ENCODE measurements around the gene CSNK2A1.

The CSNK2A1 gene

GRCh38 chr20:563187-563586, 19.6 kb upstream of the CSNK2A1 start:
- DNase-seq (ENCODE audit: low spot score) = no peak
- TF ChIP-seq, protein P1, sequence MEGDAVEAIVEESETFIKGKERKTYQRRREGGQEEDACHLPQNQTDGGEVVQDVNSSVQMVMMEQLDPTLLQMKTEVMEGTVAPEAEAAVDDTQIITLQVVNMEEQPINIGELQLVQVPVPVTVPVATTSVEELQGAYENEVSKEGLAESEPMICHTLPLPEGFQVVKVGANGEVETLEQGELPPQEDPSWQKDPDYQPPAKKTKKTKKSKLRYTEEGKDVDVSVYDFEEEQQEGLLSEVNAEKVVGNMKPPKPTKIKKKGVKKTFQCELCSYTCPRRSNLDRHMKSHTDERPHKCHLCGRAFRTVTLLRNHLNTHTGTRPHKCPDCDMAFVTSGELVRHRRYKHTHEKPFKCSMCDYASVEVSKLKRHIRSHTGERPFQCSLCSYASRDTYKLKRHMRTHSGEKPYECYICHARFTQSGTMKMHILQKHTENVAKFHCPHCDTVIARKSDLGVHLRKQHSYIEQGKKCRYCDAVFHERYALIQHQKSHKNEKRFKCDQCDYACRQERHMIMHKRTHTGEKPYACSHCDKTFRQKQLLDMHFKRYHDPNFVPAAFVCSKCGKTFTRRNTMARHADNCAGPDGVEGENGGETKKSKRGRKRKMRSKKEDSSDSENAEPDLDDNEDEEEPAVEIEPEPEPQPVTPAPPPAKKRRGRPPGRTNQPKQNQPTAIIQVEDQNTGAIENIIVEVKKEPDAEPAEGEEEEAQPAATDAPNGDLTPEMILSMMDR (IDR thresholded peaks at IDR 0.05; ENCODE audit: extremely low read depth, missing control alignments) = no peak

DNA sequence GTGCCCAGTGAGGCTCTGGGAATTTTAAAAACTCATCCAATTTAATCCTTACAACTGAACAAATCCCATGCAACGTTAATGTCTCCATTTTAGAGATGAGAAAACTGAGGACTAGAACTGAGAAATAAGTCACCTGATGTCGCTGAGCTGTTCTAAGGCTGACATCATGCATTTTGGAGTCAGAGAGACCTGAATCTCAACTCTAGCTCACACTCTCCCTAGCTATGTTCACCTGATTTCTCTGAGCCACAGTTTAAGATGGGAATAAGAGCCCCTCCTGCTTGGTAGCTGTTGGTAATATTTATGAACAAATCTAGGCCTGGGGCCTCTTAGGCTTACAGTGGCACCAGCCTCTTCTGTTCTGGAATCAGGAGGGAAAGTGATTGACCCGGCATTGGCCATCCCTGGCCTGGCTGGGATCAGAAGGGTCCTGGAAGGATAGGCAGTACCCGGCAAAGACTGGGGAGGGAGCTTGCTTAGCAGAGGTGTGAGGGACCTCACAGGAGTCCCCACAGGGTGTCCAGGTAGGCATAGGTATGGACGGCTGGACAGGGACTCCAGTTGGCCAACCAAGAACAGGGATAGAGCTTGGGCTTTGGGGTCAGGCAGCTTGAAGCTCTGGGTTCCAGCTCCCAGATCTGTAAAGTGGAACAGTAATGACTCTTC, 18.8 kb upstream of the CSNK2A1 start:
- DNase-seq (ENCODE audit: low spot score) = no peak
- TF ChIP-seq, protein P1 (IDR thresholded peaks at IDR 0.05; ENCODE audit: extremely low read depth, missing control alignments) = no peak

DNA sequence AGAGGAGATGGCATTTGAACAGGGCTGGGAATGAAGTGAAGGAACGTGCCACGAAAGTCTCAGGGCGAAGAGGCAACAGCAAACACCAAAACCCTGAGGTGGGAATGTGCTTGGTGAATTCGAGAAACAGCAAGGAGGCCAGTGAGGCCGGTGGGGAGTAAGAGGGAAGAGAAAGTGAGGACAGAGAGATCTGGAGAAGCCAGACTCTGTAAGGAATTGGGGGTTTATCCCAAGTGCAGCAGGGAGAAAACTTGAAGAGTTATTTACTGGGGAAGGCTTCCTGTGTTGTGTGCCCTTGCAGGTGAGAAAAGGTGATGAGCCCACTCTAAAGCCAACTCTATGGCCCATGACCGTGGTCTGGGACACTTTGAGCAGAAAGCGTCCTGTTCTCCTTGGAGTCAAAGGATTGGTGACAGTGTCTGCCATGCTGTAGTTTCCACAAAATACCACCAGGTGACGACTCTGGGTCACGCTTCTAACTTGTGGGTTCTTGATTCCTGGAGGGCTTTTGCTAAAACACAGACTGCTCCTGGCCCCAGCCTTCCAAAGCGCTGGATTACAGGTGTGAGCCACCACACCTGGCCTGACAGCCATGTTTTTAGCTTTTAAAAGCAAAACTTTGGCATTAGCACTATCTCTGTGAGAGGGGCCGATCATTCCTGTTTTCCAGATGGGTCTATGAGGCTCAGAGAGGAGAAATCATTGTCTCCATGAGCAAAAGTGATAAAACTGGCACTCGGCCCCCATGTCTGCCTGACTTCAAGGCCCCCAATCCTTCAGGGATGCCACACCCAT, 18.0 kb upstream of the CSNK2A1 start:
- TF ChIP-seq, protein P1 (IDR thresholded peaks at IDR 0.05; ENCODE audit: extremely low read depth, missing control alignments) = peak; percentile 93
- peak; percentile 78 for DNase-seq (ENCODE audit: low spot score)

GRCh38 chr20:560680-561079, 17.1 kb upstream of the CSNK2A1 start:
- TF ChIP-seq, protein P1 (IDR thresholded peaks at IDR 0.05; ENCODE audit: extremely low read depth, missing control alignments) = no peak
- no peak for DNase-seq (ENCODE audit: low spot score)

DNA sequence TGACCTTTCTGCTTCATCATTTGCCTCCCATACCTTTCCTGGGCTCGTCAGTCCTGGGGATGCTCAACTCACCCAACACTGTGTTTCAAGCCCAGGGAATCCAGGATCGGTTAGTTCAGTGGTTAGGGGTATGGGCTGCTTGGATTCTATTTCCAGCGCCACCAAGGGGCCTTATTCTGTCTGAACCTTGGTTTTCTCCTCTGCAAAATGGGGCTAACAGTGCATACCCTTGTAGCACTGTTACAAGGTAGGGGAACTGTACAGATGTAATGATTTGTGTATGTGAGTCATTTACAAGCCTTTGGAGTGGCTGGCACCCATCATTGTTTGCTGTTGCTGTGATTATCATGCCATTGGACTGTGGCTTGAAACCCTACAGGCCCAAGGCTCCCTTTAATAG, 14.5 kb upstream of the CSNK2A1 start:
- TF ChIP-seq, protein P1 (IDR thresholded peaks at IDR 0.05; ENCODE audit: extremely low read depth, missing control alignments) = no peak
- no peak for DNase-seq (ENCODE audit: low spot score)

GRCh38 chr20:556984-557383, 13.4 kb upstream of the CSNK2A1 start:
- DNase-seq (ENCODE audit: low spot score) = no peak
- TF ChIP-seq, protein P1 (IDR thresholded peaks at IDR 0.05; ENCODE audit: extremely low read depth, missing control alignments) = no peak

GRCh38 chr20:555976-556385, 12.4 kb upstream of the CSNK2A1 start:
- TF ChIP-seq, protein P1 (IDR thresholded peaks at IDR 0.05; ENCODE audit: extremely low read depth, missing control alignments) = no peak
- DNase-seq (ENCODE audit: low spot score) = no peak
